Smooth muscle cell (in vitro differentiated cells): ENCODE results near the gene CHML. TPM values are rescaled to one million over a fixed set of nuclear protein-coding genes. Genes with fewer than 3 reads are reported as not detected.

ENCODE experiments used
- DNase-seq: peaks from one replicate; lab custom pipeline; 2025; ENCODE audit not compliant: unreplicated experiment; lab: John Stamatoyannopoulos, UW
- H2AFZ ChIP-seq: fragments of 200-600 bp; sonication (generic); 2 replicates; pipeline ENCODE4 v1.6.0; 2016; ENCODE audit warnings: antibody characterized with exemption, low read depth, mild to moderate bottlenecking
- H3F3A ChIP-seq: fragments of 200-600 bp; sonication (generic); 2 replicates; pipeline ENCODE4 v1.6.0; 2017; ENCODE audit warnings: antibody characterized with exemption, low read depth
- H3K27ac ChIP-seq: fragments of 200-600 bp; sonication (generic); 2 replicates; pipeline ENCODE4 v1.5.1; 2016; ENCODE audit warnings: low read depth, mild to moderate bottlenecking
- H3K27me3 ChIP-seq: fragments of 200-600 bp; sonication (generic); 2 replicates; pipeline ENCODE4 v1.6.1; 2016; ENCODE audit warnings: low read depth, mild to moderate bottlenecking
- H3K36me3 ChIP-seq: fragments of 200-600 bp; sonication (generic); 2 replicates; pipeline ENCODE4 v1.5.1; 2016; ENCODE audit warnings: low read depth
- H3K4me1 ChIP-seq: fragments of 200-600 bp; sonication (generic); 2 replicates; pipeline ENCODE4 v1.5.1; 2016; ENCODE audit warnings: low read depth
- H3K4me2 ChIP-seq: fragments of 200-600 bp; sonication (generic); 2 replicates; pipeline ENCODE4 v1.6.0; 2016; ENCODE audit warnings: mild to moderate bottlenecking
- H3K4me3 ChIP-seq: fragments of 200-600 bp; sonication (generic); 2 replicates; pipeline ENCODE4 v1.5.1; 2016; ENCODE audit warnings: mild to moderate bottlenecking
- H3K79me2 ChIP-seq: fragments of 200-600 bp; sonication (generic); 2 replicates; pipeline ENCODE4 v1.6.0; 2016; ENCODE audit warnings: low read depth, mild to moderate bottlenecking
- H3K9ac ChIP-seq: fragments of 200-600 bp; sonication (generic); 2 replicates; pipeline ENCODE4 v1.6.0; 2016; ENCODE audit warnings: low read depth
- H3K9me3 ChIP-seq: fragments of 200-600 bp; sonication (generic); replicated peaks from 2 replicates; pipeline ENCODE4 v1.5.1; 2016; ENCODE audit warnings: low read depth
- H4K20me1 ChIP-seq: fragments of 200-600 bp; sonication (generic); 2 replicates; pipeline ENCODE4 v1.6.0; 2016; ENCODE audit warnings: low read depth
- WGBS: methylation state at CpG from one replicate; pipeline ENCODE4 v1.1.7; 2016; ENCODE audit warnings: low lambda C conversion rate; 5-methylcytosine and 5-hydroxymethylcytosine counted together
- polyA plus RNA-seq: library from polyadenylated mRNA; unstranded; fragments of >200 nt; fragmentation: Nextera tagmentation; extraction: Ambion mirVana; gene quantifications from 2 replicates; pipeline ENCODE4 v1.2.1, GENCODE V29; 2016
- total RNA-seq: library from RNA; depleted of rRNA; stranded (reverse); fragments of >200 nt; gene quantifications from 2 replicates; pipeline ENCODE4 v1.2.3, GENCODE V29; 2014
- TF ChIP-seq, protein P1 (sequence below): fragments of 200-600 bp; sonication (generic); IDR thresholded peaks from 2 replicates; pipeline ENCODE4 v1.5.1; 2017; ENCODE audit warnings: borderline replicate concordance, mild to moderate bottlenecking, antibody characterized with exemption; ENCODE audit not compliant: insufficient read depth, poor library complexity, severe bottlenecking

Gene CHML
- total and polyA plus RNA-seq, 2 experiments from 2014 or later, result 2.3 to 11.3 TPM

DNA sequence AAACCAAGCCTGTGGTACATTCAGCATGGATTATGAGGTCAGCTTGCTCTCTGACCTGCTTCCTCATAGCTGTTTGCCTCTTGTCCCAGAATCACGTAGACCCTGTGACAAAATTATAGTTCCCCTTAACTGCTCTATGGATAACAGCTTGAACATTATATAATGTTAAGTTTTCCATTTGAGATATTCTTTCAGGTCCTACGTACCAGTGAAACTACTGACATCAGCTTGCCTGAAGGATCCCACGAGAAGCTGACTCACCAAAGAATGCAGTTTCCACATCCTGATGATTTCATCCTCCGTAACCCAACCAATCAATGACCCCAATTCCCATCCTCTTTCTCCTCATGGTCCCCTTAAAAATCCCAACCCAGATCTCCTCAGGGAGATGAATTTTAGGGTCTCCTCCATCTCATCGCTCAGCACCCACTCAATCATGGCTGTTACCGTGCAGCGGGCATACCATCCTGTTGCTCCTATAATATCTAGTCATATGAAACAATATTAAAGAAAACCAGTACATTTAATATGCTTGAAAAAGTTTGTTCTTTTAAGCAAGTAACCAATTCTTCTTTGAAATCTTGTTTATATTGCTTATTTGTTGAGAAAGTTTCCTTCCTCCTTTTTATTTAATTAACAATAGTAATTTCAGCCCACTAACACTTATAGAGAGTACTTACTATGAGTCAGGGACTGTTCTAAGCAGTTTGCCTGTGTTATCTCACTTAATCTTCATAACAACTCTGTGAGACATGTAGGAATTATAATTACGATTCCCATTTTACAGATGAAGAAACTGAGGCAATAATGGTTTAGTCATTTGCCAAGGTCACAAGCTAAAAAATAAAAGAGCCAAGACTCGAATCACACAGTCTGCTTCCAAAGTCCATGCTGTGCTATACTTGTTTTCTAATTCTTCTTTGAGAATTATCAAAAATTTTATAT, 27.4 kb downstream of the CHML start:
- no peaks in the 10 kb centered on the region for H3K79me2 ChIP-seq
- peak overlapping the region; percentile 43 for H3K4me2 ChIP-seq
- no peaks in the 10 kb centered on the region for H3K36me3 ChIP-seq
- peak overlapping the region; percentile 58 for H2AFZ ChIP-seq
- WGBS, result 59% methylated on average over 9 of the region's 9 CpGs
- no peaks in the 10 kb centered on the region for H3K9me3 ChIP-seq
- no peaks in the 10 kb centered on the region for H3K27me3 ChIP-seq
- H3K4me1 ChIP-seq, result no peaks in the 10 kb centered on the region
- H3K27ac ChIP-seq, result peak overlapping the region; percentile 88
- TF ChIP-seq, protein P1, sequence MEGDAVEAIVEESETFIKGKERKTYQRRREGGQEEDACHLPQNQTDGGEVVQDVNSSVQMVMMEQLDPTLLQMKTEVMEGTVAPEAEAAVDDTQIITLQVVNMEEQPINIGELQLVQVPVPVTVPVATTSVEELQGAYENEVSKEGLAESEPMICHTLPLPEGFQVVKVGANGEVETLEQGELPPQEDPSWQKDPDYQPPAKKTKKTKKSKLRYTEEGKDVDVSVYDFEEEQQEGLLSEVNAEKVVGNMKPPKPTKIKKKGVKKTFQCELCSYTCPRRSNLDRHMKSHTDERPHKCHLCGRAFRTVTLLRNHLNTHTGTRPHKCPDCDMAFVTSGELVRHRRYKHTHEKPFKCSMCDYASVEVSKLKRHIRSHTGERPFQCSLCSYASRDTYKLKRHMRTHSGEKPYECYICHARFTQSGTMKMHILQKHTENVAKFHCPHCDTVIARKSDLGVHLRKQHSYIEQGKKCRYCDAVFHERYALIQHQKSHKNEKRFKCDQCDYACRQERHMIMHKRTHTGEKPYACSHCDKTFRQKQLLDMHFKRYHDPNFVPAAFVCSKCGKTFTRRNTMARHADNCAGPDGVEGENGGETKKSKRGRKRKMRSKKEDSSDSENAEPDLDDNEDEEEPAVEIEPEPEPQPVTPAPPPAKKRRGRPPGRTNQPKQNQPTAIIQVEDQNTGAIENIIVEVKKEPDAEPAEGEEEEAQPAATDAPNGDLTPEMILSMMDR, result no peak
- H4K20me1 ChIP-seq, result no peaks in the 10 kb centered on the region
- no peaks in the 10 kb centered on the region for H3F3A ChIP-seq
- no peak for DNase-seq
- peak overlapping the region; percentile 71 for H3K9ac ChIP-seq
- H3K4me3 ChIP-seq, result no peak overlapping the region

DNA sequence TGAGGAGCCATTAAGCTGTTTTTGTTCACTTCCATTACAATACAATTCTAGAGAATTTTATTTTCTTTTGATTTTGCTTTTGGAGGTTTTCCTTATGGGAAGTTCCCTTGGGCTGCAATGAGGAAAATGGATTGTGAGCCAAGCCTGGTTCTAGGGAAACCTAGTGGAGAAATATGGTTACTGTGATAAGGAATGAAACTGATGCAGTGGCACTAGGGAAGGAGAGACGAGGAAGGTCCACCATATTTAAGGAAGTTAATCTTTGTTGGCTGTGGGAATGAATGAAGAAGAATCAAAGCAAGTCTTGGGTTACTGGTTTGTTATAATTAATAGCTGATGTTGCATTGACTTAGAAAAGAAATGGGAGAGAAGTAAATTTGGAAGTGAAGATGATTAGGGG, 28.4 kb downstream of the CHML start:
- no peak overlapping the region for H2AFZ ChIP-seq
- no peaks in the 10 kb centered on the region for H3K79me2 ChIP-seq
- no peaks in the 10 kb centered on the region for H3K4me1 ChIP-seq
- H3K4me3 ChIP-seq, result no peak overlapping the region
- no peak for DNase-seq
- WGBS, result 100% methylated on average over 1 of the region's 1 CpG
- TF ChIP-seq, protein P1, result no peak
- H3K4me2 ChIP-seq, result no peak overlapping the region
- no peaks in the 10 kb centered on the region for H3K9me3 ChIP-seq
- no peaks in the 10 kb centered on the region for H3F3A ChIP-seq
- H3K9ac ChIP-seq, result peak overlapping the region; percentile 71
- no peaks in the 10 kb centered on the region for H3K27me3 ChIP-seq
- no peaks in the 10 kb centered on the region for H3K36me3 ChIP-seq
- no peaks in the 10 kb centered on the region for H4K20me1 ChIP-seq
- H3K27ac ChIP-seq, result peak overlapping the region; percentile 88

- H3K9ac ChIP-seq, result peak overlapping the region; percentile 4
- WGBS, result 15% methylated on average over 3 of the region's 3 CpGs
- no peaks in the 10 kb centered on the region for H3K79me2 ChIP-seq
- no peak overlapping the region for H3K4me2 ChIP-seq
- DNase-seq, result no peak
- no peaks in the 10 kb centered on the region for H3F3A ChIP-seq
- H3K36me3 ChIP-seq, result no peaks in the 10 kb centered on the region
- no peaks in the 10 kb centered on the region for H3K27me3 ChIP-seq
- no peaks in the 10 kb centered on the region for H3K4me1 ChIP-seq
- H3K27ac ChIP-seq, result peak overlapping the region; percentile 88
- TF ChIP-seq, protein P1, result peak; percentile 73
- no peak overlapping the region for H2AFZ ChIP-seq
- H3K4me3 ChIP-seq, result no peak overlapping the region
- H3K9me3 ChIP-seq, result no peaks in the 10 kb centered on the region
- H4K20me1 ChIP-seq, result no peaks in the 10 kb centered on the region
These were observed 29.1 kb downstream of the CHML start for GRCh38 chr1:241611063-241611462.
